CD4-positive, alpha-beta T cell (primary cell): Measurements from ENCODE around the gene PLEKHA4. TPM values are rescaled to one million over a fixed set of nuclear protein-coding genes. Genes with fewer than 3 reads are reported as not detected.

ENCODE experiments used
- ATAC-seq: fragments of 200-7000 bp; cut with Tn5 transposase; one replicate; pipeline ENCODE4 v1.10.0; 2022; ENCODE audit warnings: mild to moderate bottlenecking; ENCODE audit not compliant: poor library complexity
- CTCF ChIA-PET: fragments of 350-600 bp; sonication (Branson Sonifier 250); formaldehyde crosslinking; loops from one replicate; lab custom pipeline; 2021; ENCODE audit warnings: antibody characterized with exemption, inconsistent platforms; lab: Charles Lee
- POLR2A ChIA-PET: fragments of 350-600 bp; sonication (Branson Sonifier 250); formaldehyde crosslinking; loops from one replicate; lab custom pipeline; 2021; ENCODE audit warnings: antibody characterized with exemption, inconsistent platforms; lab: Charles Lee
- DNase-seq, 14 experiments: peaks; one replicate each; pipeline ENCODE4 v3.0.0-alpha.2; 2013 to 2020; ENCODE audit warnings: mixed read lengths in 2 of 14
- H3K27ac ChIP-seq, 2 donors: one replicate each; pipeline versions ENCODE4 v1.5.1 to v1.7.0; 2013; ENCODE audit warnings: low read length in 2 of 2, low read depth in 1 of 2, mild to moderate bottlenecking in 1 of 2
- H3K27me3 ChIP-seq, 2 experiments: 1 replicate in 1 of 2; 2 replicates in 1 of 2; pipeline versions ENCODE4 v1.6.1 to v1.7.0; 2013; ENCODE audit warnings: low read length in 2 of 2, control low read depth in 1 of 2, mild to moderate bottlenecking in 1 of 2, moderate library complexity in 1 of 2; ENCODE audit not compliant: insufficient read depth in 2 of 2, control insufficient read depth in 1 of 2
- H3K36me3 ChIP-seq: one replicate; pipeline ENCODE4 v1.6.1; 2013; ENCODE audit warnings: low read length, control low read depth; ENCODE audit not compliant: insufficient read depth
- H3K4me1 ChIP-seq: one replicate; pipeline ENCODE4 v1.6.1; 2013; ENCODE audit warnings: low read length, control low read depth; ENCODE audit not compliant: insufficient read depth
- H3K4me3 ChIP-seq: one replicate; pipeline ENCODE4 v1.5.1; 2013; ENCODE audit warnings: mild to moderate bottlenecking, low read length, moderate library complexity
- H3K9me3 ChIP-seq, 2 experiments: 1 replicate in 1 of 2; 2 replicates in 1 of 2; pipeline versions ENCODE4 v1.6.1 to v1.7.0; 2013; ENCODE audit warnings: low read length in 2 of 2, mild to moderate bottlenecking in 2 of 2, control low read depth in 1 of 2, moderate library complexity in 1 of 2; ENCODE audit not compliant: control insufficient read depth in 1 of 2, insufficient read depth in 1 of 2
- H3K27ac Mint-ChIP-seq: one replicate; pipeline ENCODE4 v1.8.0; 2020; ENCODE audit warnings: mixed read lengths
- H3K27me3 Mint-ChIP-seq: one replicate; pipeline ENCODE4 v1.8.0; 2021; ENCODE audit warnings: mixed read lengths
- H3K36me3 Mint-ChIP-seq: one replicate; pipeline ENCODE4 v1.8.0; 2021; ENCODE audit warnings: low read depth, mixed read lengths
- H3K4me1 Mint-ChIP-seq: one replicate; pipeline ENCODE4 v1.8.0; 2021; ENCODE audit warnings: low read depth, mixed read lengths
- H3K4me3 Mint-ChIP-seq: one replicate; pipeline ENCODE4 v1.8.0; 2020; ENCODE audit warnings: mild to moderate bottlenecking, mixed read lengths
- H3K9me3 Mint-ChIP-seq: one replicate; pipeline ENCODE4 v1.8.0; 2020; ENCODE audit warnings: mixed read lengths
- intact Hi-C, 2 experiments: fragments of 100-400 bp; cut with DNase I in 1 of 2; cut with micrococcal nuclease in 1 of 2; formaldehyde crosslinking; loops; one replicate each; pipeline versions ENCODE4 v1.15.1 to v1.9.0; 2023 to 2025; cut with DNase I, micrococcal nuclease
- total RNA-seq, 174 experiments: library from RNA in 2 of 174; stranded (reverse) in 2 of 174; gene quantifications; one replicate each; pipeline ENCODE4 v1.2.3 and lab custom pipeline; 2021 to 2026
- TF ChIP-seq, protein P1 (sequence below): fragments of 200-600 bp; IDR thresholded peaks from one replicate; pipeline ENCODE4 v1.8.0; 2022; ENCODE audit warnings: antibody characterized with exemption, mild to moderate bottlenecking

The PLEKHA4 gene
- total RNA-seq, 2 experiments from 2014 or later, result 1.4 to 2.7 TPM

DNA sequence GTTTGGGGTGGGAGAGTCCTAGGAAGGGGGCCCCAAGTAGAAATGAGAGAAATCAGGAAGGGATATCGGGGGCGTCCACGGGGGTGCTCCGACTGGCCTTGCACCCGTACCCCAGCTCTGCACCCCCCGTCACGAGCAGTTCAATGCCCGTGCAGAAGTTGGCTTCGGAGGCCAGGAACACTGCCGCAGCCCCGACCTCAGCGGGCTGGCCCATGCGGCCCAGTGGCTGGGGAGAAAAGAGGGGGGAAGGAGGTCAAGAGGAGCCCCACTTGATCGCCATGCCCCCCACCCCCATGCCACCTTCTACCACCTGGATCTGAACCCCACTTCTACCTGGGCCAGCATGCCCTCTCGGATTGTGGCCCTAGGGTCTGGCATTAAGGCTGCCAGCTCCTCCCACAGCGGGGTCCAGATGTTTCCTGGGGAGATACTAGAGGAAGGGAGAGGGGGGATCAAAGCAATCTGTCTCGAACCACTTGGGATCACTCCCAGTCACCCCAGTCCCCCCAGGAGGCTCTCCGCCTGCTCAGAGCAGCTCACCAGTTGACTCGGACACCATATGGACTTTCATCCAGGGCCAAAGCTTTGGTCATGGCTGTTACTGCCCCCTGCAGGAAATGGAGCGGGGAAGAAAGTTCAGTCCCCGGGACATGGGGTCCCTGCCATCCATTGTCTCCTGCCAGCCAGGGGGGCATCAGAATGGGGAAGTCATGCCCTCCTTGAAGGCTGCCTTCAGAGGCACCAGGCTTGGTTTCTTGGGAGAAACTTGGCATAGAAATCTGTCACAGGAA is 55.1 kb downstream of the PLEKHA4 start:
- H3K36me3 Mint-ChIP-seq, result peaks cover 4% of the 10 kb centered on the region
- H3K4me3 ChIP-seq, result no peak overlapping the region
- no peaks in the 10 kb centered on the region for H3K9me3 ChIP-seq
- ChIA-PET POLR2A (interaction anchor here (1.5 kb wide), 1 partner anchor 18 kb away, joined by 3 read pairs; no protein-coding TSS in a partner anchor), CTCF (interaction anchor here (1.1 kb wide), 1 partner anchor 20 kb away, joined by 3 read pairs; no protein-coding TSS in a partner anchor)
- peaks cover 35% of the 10 kb centered on the region for H3K4me1 Mint-ChIP-seq
- no peaks in the 10 kb centered on the region for H3K9me3 Mint-ChIP-seq
- H3K4me1 ChIP-seq, result peaks cover 31% of the 10 kb centered on the region
- H3K4me3 Mint-ChIP-seq, result peak overlapping the region; percentile 30
- intact Hi-C loops, result no loop called here
- no peak for DNase-seq
- H3K36me3 ChIP-seq, result no peaks in the 10 kb centered on the region
- no peak overlapping the region for H3K27ac Mint-ChIP-seq
- H3K27me3 Mint-ChIP-seq, result no peaks in the 10 kb centered on the region
- no peak for ATAC-seq
- no peak overlapping the region for H3K27ac ChIP-seq
- no peaks in the 10 kb centered on the region for H3K27me3 ChIP-seq
- TF ChIP-seq, protein P1, sequence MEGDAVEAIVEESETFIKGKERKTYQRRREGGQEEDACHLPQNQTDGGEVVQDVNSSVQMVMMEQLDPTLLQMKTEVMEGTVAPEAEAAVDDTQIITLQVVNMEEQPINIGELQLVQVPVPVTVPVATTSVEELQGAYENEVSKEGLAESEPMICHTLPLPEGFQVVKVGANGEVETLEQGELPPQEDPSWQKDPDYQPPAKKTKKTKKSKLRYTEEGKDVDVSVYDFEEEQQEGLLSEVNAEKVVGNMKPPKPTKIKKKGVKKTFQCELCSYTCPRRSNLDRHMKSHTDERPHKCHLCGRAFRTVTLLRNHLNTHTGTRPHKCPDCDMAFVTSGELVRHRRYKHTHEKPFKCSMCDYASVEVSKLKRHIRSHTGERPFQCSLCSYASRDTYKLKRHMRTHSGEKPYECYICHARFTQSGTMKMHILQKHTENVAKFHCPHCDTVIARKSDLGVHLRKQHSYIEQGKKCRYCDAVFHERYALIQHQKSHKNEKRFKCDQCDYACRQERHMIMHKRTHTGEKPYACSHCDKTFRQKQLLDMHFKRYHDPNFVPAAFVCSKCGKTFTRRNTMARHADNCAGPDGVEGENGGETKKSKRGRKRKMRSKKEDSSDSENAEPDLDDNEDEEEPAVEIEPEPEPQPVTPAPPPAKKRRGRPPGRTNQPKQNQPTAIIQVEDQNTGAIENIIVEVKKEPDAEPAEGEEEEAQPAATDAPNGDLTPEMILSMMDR, result no peak

DNA sequence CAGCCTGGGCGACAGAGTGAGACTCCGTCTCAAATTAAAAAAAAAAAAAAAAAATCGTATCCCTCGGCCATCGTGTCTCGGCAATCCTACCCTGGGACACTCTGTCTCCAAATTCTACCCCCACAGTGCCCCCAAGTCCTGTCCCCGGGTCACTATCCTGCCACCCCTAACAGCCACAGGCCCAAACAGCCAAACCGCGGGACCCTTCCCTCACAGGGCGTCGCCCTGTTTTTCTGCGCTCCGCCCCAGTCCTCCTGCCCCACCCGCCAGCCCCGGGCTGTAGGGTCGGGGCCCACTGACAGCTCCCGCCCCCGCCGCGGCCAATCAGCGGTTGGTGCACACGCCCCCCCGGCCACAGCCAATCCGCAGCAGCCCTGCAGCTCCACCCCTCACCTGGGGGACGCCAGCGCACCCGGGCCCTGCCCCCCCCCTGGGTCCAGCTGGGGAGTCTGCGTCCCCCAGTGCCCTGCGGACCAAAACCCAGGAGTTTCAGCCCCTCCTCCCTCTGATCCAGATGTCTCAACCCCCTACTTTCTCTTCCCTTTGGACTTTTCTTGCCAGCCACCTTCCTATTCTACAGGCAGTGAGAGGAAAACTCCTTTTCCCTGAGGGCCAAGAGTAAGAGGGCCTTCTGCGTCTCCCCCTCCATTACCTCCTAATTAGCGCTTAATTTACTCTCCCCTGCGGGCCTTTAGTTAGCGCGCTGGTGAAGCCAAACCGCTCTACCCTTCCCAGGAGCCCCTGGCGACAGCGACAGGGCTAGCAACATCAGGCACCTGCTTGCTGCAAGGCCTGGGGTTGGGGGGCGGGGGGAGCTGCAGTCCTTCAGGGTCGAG is 56.1 kb downstream of the PLEKHA4 start:
- Mint-ChIP-seq H3K27me3 (no peaks in the 10 kb centered on the region), H3K36me3 (peaks cover 4% of the 10 kb centered on the region), H3K9me3 (no peaks in the 10 kb centered on the region), H3K4me3 (peak overlapping the region; percentile 89), H3K4me1 (peaks cover 35% of the 10 kb centered on the region), H3K27ac (peak overlapping the region; percentile 51)
- ChIA-PET CTCF (interaction anchor here (1.2 kb wide), 1 partner anchor 24 kb away, joined by 6 read pairs; no protein-coding TSS in a partner anchor), POLR2A (interaction anchor here (0.6 to 1.5 kb wide), 2 partner anchors 17 to 302 kb away, joined by 3 read pairs; partner anchors contain the start of gene LIN7B)
- peak; percentile 42 for ATAC-seq
- H3K9me3 ChIP-seq, result no peaks in the 10 kb centered on the region
- peaks cover 5% of the 10 kb centered on the region for H3K36me3 ChIP-seq
- intact Hi-C loops, result no loop called here
- TF ChIP-seq, protein P1, result no peak
- H3K27me3 ChIP-seq, result no peaks in the 10 kb centered on the region
- no peak overlapping the region for H3K27ac ChIP-seq
- H3K4me1 ChIP-seq, result peaks cover 31% of the 10 kb centered on the region
- peak overlapping the region; percentile 34 for H3K4me3 ChIP-seq
- peak in 12 of 14 experiments; percentile 27 to 78 (median 63) for DNase-seq

DNA sequence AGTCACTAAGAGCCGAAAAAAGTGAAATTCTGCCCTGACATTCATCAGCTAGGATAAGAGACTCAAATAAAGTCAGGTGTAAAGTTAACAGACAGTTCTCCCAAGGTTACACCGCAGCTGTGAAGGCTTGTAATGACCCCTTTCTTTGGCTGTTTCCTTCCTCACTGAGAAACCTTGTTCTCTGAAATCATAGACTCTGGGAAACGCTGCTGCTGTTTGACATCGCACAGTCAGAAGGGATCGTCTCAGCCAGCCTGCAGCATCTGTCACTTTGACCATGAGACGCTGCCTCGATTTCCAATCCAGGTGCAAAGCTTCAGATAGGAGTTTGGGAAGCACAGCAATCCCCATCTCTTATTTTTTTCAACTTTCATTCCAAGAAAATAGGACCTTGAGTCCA is 58.3 kb downstream of the PLEKHA4 start:
- peaks cover 4% of the 10 kb centered on the region for H3K36me3 Mint-ChIP-seq
- DNase-seq (no peak), ATAC-seq (no peak)
- H3K27ac ChIP-seq, result no peak overlapping the region
- H3K27me3 Mint-ChIP-seq, result no peaks in the 10 kb centered on the region
- H3K4me1 Mint-ChIP-seq, result peaks cover 30% of the 10 kb centered on the region
- CTCF ChIA-PET, result no interaction called here
- H3K9me3 ChIP-seq, result no peaks in the 10 kb centered on the region
- H3K27me3 ChIP-seq, result no peaks in the 10 kb centered on the region
- H3K9me3 Mint-ChIP-seq, result no peaks in the 10 kb centered on the region
- intact Hi-C loops, result no loop called here
- H3K4me1 ChIP-seq, result peaks cover 34% of the 10 kb centered on the region
- TF ChIP-seq, protein P1, result no peak
- H3K27ac Mint-ChIP-seq, result peak overlapping the region; percentile 65
- H3K4me3 ChIP-seq, result peak overlapping the region; percentile 76
- peak overlapping the region; percentile 91 for H3K4me3 Mint-ChIP-seq
- H3K36me3 ChIP-seq, result peaks cover 5% of the 10 kb centered on the region
- POLR2A ChIA-PET, result interaction anchor here (0.9 to 1.7 kb wide), 3 partner anchors 14 to 184 kb away, joined by 3 to 11 read pairs (median 3); partner anchors contain the start of genes BAX and RUVBL2
